TTC549 (cell line): ENCODE data around the gene SH3RF3.
A peak's percentile ranks its signal among the peaks of the same experiment; 100 is the strongest.

ENCODE experiments used
- FAIRE-seq: peaks from 2 replicates; lab custom pipeline; 2012; peaks lifted over from hg19 to GRCh38; lab: Jason Lieb, UNC

Gene SH3RF3

GRCh38 chr2:109438773-109439389, 309.9 kb downstream of the SH3RF3 start:
- FAIRE-seq, result no peak

GRCh38 chr2:109439390-109439786, 310.4 kb downstream of the SH3RF3 start:
- no peak for FAIRE-seq

- FAIRE-seq, result no peak
These were observed 311.0 kb downstream of the SH3RF3 start for GRCh38 chr2:109439986-109440385.

GRCh38 chr2:109440499-109441156, 311.6 kb downstream of the SH3RF3 start:
- no peak for FAIRE-seq

GRCh38 chr2:109442715-109443319, 313.8 kb downstream of the SH3RF3 start:
- peak; percentile 13 for FAIRE-seq

GRCh38 chr2:109444916-109445315, 315.9 kb downstream of the SH3RF3 start:
- FAIRE-seq, result no peak

- no peak for FAIRE-seq
These were observed 317.5 kb downstream of the SH3RF3 start for GRCh38 chr2:109446278-109447131.

- no peak for FAIRE-seq
These were observed 318.3 kb downstream of the SH3RF3 start for GRCh38 chr2:109447251-109447661.

- no peak for FAIRE-seq
These were observed 318.8 kb downstream of the SH3RF3 start for GRCh38 chr2:109447776-109448175.

GRCh38 chr2:109448207-109448606, 319.2 kb downstream of the SH3RF3 start:
- FAIRE-seq, result no peak

- FAIRE-seq, result no peak
These were observed 320.2 kb downstream of the SH3RF3 start for GRCh38 chr2:109448946-109449788.

- FAIRE-seq, result no peak
These were observed 321.7 kb downstream of the SH3RF3 start for GRCh38 chr2:109450574-109451273.

- no peak for FAIRE-seq
These were observed 322.7 kb downstream of the SH3RF3 start for GRCh38 chr2:109451671-109452070.

GRCh38 chr2:109452318-109453305, 323.6 kb downstream of the SH3RF3 start:
- FAIRE-seq, result no peak

GRCh38 chr2:109453371-109453995, 324.5 kb downstream of the SH3RF3 start:
- no peak for FAIRE-seq

GRCh38 chr2:109454304-109454703, 325.3 kb downstream of the SH3RF3 start:
- FAIRE-seq, result no peak

- FAIRE-seq, result no peak
These were observed 325.9 kb downstream of the SH3RF3 start for GRCh38 chr2:109454765-109455394.

- FAIRE-seq, result no peak
These were observed 327.0 kb downstream of the SH3RF3 start for GRCh38 chr2:109455731-109456691.
